AG09319 (cell line): ENCODE measurements around the gene SPTSSB.

ENCODE experiments used
- DNase-seq: peaks from one replicate; pipeline ENCODE4 v3.0.0-alpha.2; 2010; ENCODE audit warnings: low read depth; ENCODE audit errors: extremely low read depth
- TF ChIP-seq, protein P1 (sequence below): IDR thresholded peaks from 2 replicates; pipeline ENCODE4 v1.5.1; 2011; ENCODE audit warnings: low read depth, mild to moderate bottlenecking, inconsistent platforms, low read length, moderate library complexity

SPTSSB gene

DNA sequence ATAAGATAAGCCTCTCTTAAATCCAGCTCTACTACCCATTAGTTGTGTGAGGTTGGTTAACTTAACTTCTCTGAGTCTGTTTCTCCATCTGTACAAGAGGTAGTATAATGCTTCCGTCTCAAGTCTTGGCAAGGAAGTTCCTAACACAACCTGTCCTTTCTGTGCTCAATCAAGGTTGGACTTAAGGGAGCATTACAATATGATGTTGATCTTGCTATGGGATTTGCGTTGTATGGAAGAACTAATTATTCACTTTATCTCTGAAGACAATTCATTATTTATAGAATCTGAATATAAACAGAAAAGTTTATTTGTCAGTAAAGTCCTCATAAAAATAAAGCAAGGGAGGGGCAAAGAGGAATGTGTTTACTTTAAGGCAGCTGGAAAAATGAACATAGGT is 18.9 kb upstream of the SPTSSB start:
- TF ChIP-seq, protein P1, sequence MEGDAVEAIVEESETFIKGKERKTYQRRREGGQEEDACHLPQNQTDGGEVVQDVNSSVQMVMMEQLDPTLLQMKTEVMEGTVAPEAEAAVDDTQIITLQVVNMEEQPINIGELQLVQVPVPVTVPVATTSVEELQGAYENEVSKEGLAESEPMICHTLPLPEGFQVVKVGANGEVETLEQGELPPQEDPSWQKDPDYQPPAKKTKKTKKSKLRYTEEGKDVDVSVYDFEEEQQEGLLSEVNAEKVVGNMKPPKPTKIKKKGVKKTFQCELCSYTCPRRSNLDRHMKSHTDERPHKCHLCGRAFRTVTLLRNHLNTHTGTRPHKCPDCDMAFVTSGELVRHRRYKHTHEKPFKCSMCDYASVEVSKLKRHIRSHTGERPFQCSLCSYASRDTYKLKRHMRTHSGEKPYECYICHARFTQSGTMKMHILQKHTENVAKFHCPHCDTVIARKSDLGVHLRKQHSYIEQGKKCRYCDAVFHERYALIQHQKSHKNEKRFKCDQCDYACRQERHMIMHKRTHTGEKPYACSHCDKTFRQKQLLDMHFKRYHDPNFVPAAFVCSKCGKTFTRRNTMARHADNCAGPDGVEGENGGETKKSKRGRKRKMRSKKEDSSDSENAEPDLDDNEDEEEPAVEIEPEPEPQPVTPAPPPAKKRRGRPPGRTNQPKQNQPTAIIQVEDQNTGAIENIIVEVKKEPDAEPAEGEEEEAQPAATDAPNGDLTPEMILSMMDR, result no peak
- DNase-seq, result no peak

DNA sequence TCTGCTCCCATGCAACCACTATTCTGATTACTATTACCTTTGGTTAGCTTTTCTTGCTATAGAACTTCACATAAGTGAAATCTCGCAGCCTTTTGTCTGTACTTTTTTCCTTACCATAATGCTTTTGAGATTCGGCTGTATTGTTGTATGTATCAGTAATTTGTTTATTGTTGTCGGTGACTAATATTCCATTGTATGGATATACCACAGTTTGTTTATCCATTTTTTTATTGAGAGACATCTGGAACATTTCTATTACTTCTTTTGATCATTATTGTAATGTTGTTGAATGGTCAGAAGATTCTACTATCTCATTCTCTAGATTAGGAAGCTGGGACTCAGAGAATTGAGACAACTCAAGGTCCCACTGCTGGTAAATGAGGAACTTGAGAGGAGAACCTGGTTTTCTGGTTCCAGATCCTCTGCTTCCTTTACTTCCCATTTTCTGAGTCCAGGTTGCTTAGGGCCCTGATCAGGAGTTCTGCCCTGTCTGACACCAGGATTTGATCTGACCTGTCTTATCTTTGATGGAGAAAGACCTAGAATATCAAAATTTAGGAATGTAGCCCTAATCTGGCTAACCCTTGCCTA is 18.2 kb upstream of the SPTSSB start:
- TF ChIP-seq, protein P1, result no peak
- no peak for DNase-seq

DNA sequence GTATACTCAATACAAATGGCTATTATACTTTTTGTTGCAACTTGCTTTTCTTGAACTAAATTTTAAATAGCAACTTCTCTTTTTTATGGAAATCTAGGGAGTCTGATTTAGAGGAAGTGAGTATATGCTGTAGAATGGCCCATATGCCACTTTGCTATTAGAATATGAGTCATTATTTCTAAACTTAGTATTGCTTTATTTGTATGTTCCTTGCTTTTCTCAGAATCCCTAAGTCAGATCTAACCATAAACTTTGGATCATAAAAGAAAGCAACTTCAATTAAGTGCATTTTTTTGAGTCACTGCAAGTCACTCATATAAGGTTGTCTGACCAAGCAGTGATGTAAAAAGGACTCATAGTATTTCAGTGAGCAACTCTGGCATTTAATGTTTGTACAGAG is 17.5 kb upstream of the SPTSSB start:
- no peak for DNase-seq

DNA sequence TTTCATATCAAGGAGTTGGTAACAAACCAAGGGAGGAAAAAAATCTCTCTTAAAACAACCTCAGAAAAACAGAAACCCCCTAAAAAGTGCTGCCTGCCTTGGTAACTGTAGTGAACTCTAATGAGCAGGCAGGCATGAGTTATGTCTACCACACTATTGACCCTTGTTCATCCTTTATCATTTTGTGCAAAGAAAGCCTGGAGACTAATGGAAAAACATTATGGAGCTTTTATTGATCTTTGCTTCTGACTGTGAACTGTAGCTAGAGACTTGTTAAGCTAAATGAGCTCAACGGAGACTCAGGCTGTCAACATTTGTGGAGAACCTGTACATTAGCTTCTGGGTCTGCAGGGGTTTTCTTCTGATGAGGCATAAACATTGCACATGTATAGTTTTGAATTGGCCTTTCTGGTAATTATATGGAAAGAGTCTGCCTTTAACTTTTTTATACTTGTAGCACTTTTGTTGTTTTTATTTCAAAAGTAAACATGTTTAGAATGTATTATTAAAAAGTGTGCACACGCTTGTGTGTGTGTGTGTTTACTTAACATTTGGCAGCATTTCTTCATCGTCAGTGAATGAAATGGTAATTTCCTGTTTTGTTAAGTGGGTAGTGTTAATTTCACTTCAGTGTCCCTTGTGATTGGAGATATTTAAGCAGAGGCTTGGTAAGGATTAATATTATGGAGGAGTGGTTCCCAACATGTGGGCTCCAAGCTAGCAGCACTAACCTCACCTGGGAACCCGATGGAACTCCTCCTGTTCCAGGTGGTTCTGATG is 15.9 kb upstream of the SPTSSB start:
- TF ChIP-seq, protein P1, result no peak
- DNase-seq, result no peak

More for the DNA sequence above, 17.5 kb upstream of the SPTSSB start:
- TF ChIP-seq, protein P1, result no peak

DNA sequence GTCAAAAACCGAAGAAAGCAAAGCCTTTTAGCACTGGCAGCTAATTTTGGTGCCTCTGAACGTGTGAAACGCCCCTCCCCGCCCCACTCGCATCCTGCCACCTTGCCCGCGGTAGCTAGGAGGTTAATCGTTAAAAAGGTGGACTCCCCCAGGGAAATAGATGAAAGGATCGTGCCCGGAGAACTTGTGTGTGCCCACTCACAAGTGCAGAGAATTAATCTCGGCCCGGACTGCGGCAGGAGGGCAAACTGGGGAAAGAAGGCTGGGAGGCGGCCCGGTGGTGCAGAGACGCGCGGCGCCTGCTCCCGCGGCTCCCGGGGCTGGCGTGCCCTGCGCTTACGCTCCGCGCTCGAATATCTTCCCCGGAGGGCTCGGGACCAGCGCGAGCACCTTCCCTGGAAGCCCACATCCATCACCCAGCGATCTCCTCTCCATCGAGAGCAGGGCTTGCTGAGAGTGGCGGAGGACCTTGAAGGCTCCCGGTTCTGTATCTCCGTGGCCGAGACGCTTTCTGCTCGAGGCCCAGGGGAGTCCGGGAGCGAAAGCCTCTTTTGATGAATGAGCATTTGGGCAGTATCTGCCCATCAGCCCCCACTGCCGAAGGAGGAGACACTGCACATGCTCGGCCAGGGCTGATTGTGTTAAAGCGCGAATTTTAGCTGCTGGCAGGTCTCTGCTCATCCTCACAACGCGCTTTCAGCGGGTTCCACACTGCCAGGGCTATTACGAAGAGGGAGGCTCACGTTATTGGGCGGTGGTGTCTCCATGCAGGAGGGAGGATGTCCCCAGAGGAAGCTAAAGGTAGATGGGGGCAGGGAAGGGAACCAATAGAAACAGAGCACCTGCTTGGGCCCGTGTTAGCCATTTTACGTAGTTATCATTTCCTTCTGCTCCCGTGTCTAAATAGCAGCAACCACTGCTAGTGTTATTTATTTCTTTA is 1.3 kb upstream of the SPTSSB start:
- DNase-seq, result no peak
- TF ChIP-seq, protein P1, result no peak

DNA sequence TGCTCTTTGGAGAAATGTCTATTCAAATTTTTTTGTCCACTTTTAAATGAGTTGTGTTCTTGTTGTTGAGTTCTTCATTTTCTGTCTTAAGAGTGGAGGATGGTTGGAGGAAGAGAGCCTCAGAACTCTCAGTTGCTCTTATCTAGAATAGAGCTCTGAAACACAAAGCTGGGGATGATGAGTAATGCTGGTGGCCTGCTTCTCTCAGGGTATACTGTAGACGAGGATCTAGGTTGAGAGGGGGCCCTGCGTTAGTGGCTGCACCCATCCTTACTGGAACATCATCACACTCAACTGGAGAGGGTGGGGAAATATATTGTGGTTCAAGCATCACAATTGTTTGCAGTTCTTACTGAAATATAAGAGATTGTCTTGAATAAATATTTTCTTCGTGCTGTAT is 1.8 kb downstream of the SPTSSB start:
- DNase-seq, result no peak

More for the DNA sequence above, 1.8 kb downstream of the SPTSSB start:
- TF ChIP-seq, protein P1, result no peak
